PFSK-1 (cell line): Measurements from ENCODE around the gene FKBP15.

Experiments
- POLR2AphosphoS5 ChIP-seq: IDR thresholded peaks from 2 replicates; pipeline ENCODE4 v1.6.1; 2012; ENCODE audit warnings: low read depth, mild to moderate bottlenecking, control low read depth, low read length, moderate library complexity
- REST ChIP-seq, 2 experiments: IDR thresholded peaks; 2 replicates each; pipeline versions ENCODE4 v1.6.1 to v1.8.0; 2011 to 2012; ENCODE audit warnings: low read depth in 2 of 2, low read length in 2 of 2, control low read depth in 1 of 2, inconsistent platforms in 1 of 2, mild to moderate bottlenecking in 1 of 2, moderate library complexity in 1 of 2; ENCODE audit not compliant: insufficient read depth in 1 of 2
- TAF1 ChIP-seq: IDR thresholded peaks from 2 replicates; pipeline ENCODE4 v1.6.1; 2012; ENCODE audit warnings: low read length, control low read depth, borderline replicate concordance; ENCODE audit not compliant: insufficient read depth

GRCh38 chr9:113231701-113232100 lies 10.6 kb upstream of the FKBP15 start:
- TF ChIP-seq POLR2AphosphoS5 (no peak), REST (IDR thresholded peaks at IDR 0.05; ENCODE audit: insufficient read depth in 1 of 2, low read depth in 2 of 2, low read length in 2 of 2) (no peak), TAF1 (no peak)
